ENCODE results near the gene C1QTNF5. TPM values are rescaled to one million over a fixed set of nuclear protein-coding genes. Genes with fewer than 3 reads are reported as not detected.

C1QTNF5 gene
- total RNA-seq, 1 donor from 2014 or later = 4.0 TPM

DNA sequence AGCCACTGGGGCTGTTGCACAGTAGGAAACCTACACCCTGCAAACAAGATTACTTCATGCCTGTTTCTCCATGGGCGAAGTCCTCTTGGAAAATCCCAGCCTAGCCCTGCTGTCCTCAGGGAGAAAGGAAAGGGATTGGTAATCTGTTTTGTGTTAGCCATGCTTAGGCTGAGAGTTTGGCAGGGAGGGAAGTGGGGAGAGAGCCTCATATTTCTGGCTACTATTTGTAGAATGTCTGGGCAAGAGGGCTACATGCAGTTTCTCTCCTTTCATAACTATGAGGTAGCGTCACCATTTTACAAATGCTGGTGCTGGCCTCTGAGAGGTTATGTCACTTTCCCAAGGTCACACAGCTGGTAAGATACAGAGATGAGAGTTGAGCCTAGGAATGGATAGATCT is 6.6 kb upstream of the C1QTNF5 start:
- H3K36me3 Mint-ChIP-seq = no peaks in the 10 kb centered on the region
- no peaks in the 10 kb centered on the region for H3K4me1 Mint-ChIP-seq (ENCODE audit: unreplicated experiment)
- TF ChIP-seq, protein P1, sequence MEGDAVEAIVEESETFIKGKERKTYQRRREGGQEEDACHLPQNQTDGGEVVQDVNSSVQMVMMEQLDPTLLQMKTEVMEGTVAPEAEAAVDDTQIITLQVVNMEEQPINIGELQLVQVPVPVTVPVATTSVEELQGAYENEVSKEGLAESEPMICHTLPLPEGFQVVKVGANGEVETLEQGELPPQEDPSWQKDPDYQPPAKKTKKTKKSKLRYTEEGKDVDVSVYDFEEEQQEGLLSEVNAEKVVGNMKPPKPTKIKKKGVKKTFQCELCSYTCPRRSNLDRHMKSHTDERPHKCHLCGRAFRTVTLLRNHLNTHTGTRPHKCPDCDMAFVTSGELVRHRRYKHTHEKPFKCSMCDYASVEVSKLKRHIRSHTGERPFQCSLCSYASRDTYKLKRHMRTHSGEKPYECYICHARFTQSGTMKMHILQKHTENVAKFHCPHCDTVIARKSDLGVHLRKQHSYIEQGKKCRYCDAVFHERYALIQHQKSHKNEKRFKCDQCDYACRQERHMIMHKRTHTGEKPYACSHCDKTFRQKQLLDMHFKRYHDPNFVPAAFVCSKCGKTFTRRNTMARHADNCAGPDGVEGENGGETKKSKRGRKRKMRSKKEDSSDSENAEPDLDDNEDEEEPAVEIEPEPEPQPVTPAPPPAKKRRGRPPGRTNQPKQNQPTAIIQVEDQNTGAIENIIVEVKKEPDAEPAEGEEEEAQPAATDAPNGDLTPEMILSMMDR (conservative IDR thresholded peaks at IDR 0.05) = no peak
- no peaks in the 10 kb centered on the region for H3K9me3 Mint-ChIP-seq
- H3K27ac Mint-ChIP-seq = no peak overlapping the region
- peaks cover 47% of the 10 kb centered on the region for H3K27me3 Mint-ChIP-seq
- H3K4me3 Mint-ChIP-seq = no peak overlapping the region
- DNase-seq (ENCODE audit: extremely low spot score, unreplicated experiment) = no peak

- DNase-seq (ENCODE audit: extremely low spot score, unreplicated experiment) = no peak
- Mint-ChIP-seq H3K4me1 (ENCODE audit: unreplicated experiment) (no peaks in the 10 kb centered on the region), H3K27ac (no peak within 1 kb of the TSS), H3K36me3 (no peaks in the 10 kb centered on the region), H3K27me3 (peaks cover 53% of the 10 kb centered on the region), H3K4me3 (no peak within 1 kb of the TSS), H3K9me3 (no peaks in the 10 kb centered on the region)
- TF ChIP-seq, protein P1 (conservative IDR thresholded peaks at IDR 0.05) = no peak
These were observed 5.9 kb upstream of the C1QTNF5 start, which contains the start of gene MFRP for GRCh38 chr11:119346605-119347004. Gene MFRP, minus strand, starts transcription at chr11:119346705. Its CDS starts 192 bp downstream, at chr11:119346513.

DNA sequence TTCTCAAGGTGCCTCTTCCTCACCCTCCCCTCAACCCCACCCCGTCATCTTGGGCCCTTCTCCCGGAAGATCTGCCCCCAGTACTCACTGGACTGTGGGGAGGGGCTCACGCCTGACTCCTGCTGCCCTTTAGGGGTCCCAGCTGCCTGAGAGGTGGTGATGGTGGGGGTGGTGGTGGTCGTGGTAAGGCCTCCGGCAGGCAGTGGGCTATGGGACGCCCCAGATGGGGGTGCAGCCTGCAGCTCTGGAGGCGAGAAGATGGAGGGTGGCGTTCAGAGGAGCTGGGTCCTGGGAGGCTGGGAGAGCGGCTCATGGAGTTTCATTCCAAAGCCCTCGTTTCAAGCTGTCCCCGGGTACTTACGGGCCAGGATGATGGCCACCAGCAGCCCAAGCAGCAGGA is 5.0 kb upstream of the C1QTNF5 start:
- Mint-ChIP-seq H3K27me3 (peaks cover 57% of the 10 kb centered on the region), H3K27ac (no peak overlapping the region), H3K4me3 (no peak overlapping the region), H3K9me3 (no peaks in the 10 kb centered on the region), H3K4me1 (ENCODE audit: unreplicated experiment) (peaks cover 5% of the 10 kb centered on the region), H3K36me3 (no peaks in the 10 kb centered on the region)
- TF ChIP-seq, protein P1 (conservative IDR thresholded peaks at IDR 0.05) = no peak
- DNase-seq (ENCODE audit: extremely low spot score, unreplicated experiment) = no peak

DNA sequence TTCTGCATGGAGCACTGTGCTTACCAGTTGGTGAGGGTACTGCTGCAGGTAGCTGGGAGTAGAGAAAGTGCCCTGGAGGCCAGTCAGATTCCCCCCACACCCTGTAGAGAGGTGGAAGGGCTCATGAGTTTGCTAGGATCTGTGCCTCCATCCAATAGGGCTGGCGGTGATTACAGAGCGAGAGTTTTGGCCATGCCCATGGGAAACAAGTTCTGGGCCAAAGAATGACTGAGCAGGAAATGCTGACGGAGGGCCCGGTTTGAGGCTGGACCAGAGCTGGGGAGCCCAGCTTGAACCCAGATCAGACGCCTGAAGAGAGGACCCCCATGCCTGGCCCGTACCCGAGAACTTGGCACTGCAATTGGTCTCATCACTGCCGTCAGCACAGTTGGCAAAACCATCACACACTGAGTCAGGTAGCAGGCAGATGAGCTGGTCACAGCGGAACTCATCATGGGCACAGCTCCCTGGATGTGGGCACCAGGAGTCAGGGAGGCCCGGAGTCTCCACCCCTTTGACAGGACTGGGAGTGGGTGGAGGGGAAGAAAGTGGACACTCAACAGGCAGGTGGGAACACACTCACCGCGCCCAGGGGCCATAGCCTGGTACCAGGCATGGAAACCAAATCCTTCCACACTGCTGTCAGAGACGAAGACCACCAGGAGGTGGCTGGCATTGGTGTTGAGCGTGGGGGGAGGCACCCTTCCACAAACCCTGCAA is 3.8 kb upstream of the C1QTNF5 start:
- H3K27ac Mint-ChIP-seq = no peak overlapping the region
- no peak overlapping the region for H3K4me3 Mint-ChIP-seq
- H3K36me3 Mint-ChIP-seq = no peaks in the 10 kb centered on the region
- peaks cover 58% of the 10 kb centered on the region for H3K27me3 Mint-ChIP-seq
- no peaks in the 10 kb centered on the region for H3K9me3 Mint-ChIP-seq
- no peak for DNase-seq (ENCODE audit: extremely low spot score, unreplicated experiment)
- H3K4me1 Mint-ChIP-seq (ENCODE audit: unreplicated experiment) = peaks cover 6% of the 10 kb centered on the region
- TF ChIP-seq, protein P1 (conservative IDR thresholded peaks at IDR 0.05) = no peak

DNA sequence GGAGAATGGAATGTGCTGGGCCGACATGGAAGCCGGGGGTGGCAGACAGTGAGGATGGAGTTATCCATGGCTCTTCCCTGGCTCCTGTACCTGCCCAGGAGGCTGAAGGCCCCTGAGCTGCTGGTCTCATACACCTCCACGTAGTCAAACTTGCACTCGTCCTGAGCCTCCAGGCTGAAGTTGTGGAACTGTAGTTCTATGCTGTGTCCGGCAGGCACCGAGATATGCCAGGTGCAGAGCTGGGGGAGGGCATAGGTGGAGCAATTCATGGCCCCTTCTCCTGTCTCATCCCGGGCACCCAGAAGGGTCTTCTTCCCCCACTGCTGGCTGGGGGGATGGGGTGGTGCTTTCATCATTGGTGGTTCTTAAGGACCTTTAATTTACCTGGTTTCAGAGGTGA is 3.0 kb upstream of the C1QTNF5 start:
- DNase-seq (ENCODE audit: extremely low spot score, unreplicated experiment) = no peak
- Mint-ChIP-seq H3K27ac (no peak overlapping the region), H3K9me3 (no peaks in the 10 kb centered on the region), H3K27me3 (peaks cover 62% of the 10 kb centered on the region), H3K4me3 (no peak overlapping the region), H3K36me3 (no peaks in the 10 kb centered on the region), H3K4me1 (ENCODE audit: unreplicated experiment) (peaks cover 6% of the 10 kb centered on the region)
- TF ChIP-seq, protein P1 (conservative IDR thresholded peaks at IDR 0.05) = no peak

Measured in type B pancreatic cell (in vitro differentiated cells).